ENCODE measurements around the gene JADE2.

GRCh38 chr5:134555223-134555889 is 29.9 kb downstream of the JADE2 start:
- TF ChIP-seq CREB1 (IDR thresholded peaks at IDR 0.05; ENCODE audit: low read depth) (no peak), RAD21 (IDR thresholded peaks at IDR 0.05; ENCODE audit: low read depth) (no peak)

Measured in Ishikawa (cell line).